Prostate gland (tissue), 2 donors: ENCODE data around the gene RNF220. TPM values are rescaled to one million over a fixed set of nuclear protein-coding genes. Genes with fewer than 3 reads are reported as not detected.

Source experiments
- DNase-seq: peaks from one replicate; pipeline ENCODE4 v3.0.0-alpha.2; 2019; ENCODE audit warnings: low spot score
- H3K27ac ChIP-seq, 2 donors: fragments of 200-600 bp; sonication (generic); 2 replicates each; pipeline ENCODE4 v1.5.1; 2017 to 2019
- H3K27me3 ChIP-seq: fragments of 200-600 bp; sonication (generic); replicated peaks from 2 replicates; pipeline ENCODE4 v1.5.1; 2019; ENCODE audit not compliant: insufficient read depth
- H3K36me3 ChIP-seq, 2 donors: fragments of 200-600 bp; sonication (generic); 1 replicate in 1 of 2; 2 replicates in 1 of 2; pipeline versions ENCODE4 v1.5.1 to v1.8.1; 2017 to 2019
- H3K4me1 ChIP-seq: fragments of 200-600 bp; sonication (generic); replicated peaks from 2 replicates; pipeline ENCODE4 v1.5.1; 2019
- H3K4me3 ChIP-seq, 2 donors: fragments of 200-600 bp; sonication (generic); 2 replicates each; pipeline ENCODE4 v1.5.1; 2017 to 2019
- H3K9me3 ChIP-seq: fragments of 200-600 bp; sonication (generic); 2 replicates; pipeline ENCODE4 v1.5.1; 2017
- CTCF ChIP-seq, 4 experiments: fragments of 200-600 bp in 2 of 4; fragments of 450-650 bp in 2 of 4; sonication (generic) in 2 of 4; IDR thresholded peaks; 1 replicate in 3 of 4; 2 replicates in 1 of 4; pipeline ENCODE4 v1.5.1; 2016 to 2019; ENCODE audit warnings: antibody characterized with exemption in 4 of 4, mild to moderate bottlenecking in 2 of 4, moderate library complexity in 2 of 4
- POLR2A ChIP-seq: fragments of 450-650 bp; IDR thresholded peaks from one replicate; pipeline ENCODE4 v1.6.1; 2016; ENCODE audit warnings: antibody characterized with exemption, mild to moderate bottlenecking
- POLR2AphosphoS5 ChIP-seq: sonication (generic); formaldehyde crosslinking; IDR thresholded peaks from one replicate; pipeline ENCODE4 v1.6.1; 2017; ENCODE audit warnings: antibody characterized with exemption
- WGBS: methylation state at CpG from one replicate; pipeline ENCODE4 v1.1.5; 2018; 5-methylcytosine and 5-hydroxymethylcytosine counted together
- intact Hi-C: fragments of 100-400 bp; cut with DNase I; formaldehyde crosslinking; loops from one replicate; pipeline ENCODE4 v1.14.2; 2022
- total RNA-seq, 2 donors: library from RNA; depleted of rRNA; stranded (reverse); fragments of >200 nt; gene quantifications; one replicate each; pipeline ENCODE4 v1.1.0, GENCODE V29; 2016

RNF220 gene
- total RNA-seq, 2 donors from 2014 or later = 116 to 147 TPM

- Histone ChIP-seq H3K4me1 (no peaks in the 10 kb centered on the region), H3K4me3 (no peak overlapping the region), H3K9me3 (no peaks in the 10 kb centered on the region), H3K27me3 (no peaks in the 10 kb centered on the region), H3K27ac (no peak overlapping the region), H3K36me3 (no peaks in the 10 kb centered on the region)
- intact Hi-C loops = no loop called here
- TF ChIP-seq POLR2AphosphoS5 (no peak), POLR2A (no peak), CTCF (IDR thresholded peaks at IDR 0.05) (no peak)
- no peak for DNase-seq
- WGBS = 73% methylated on average over 6 of the region's 6 CpGs
Measured at GRCh38 chr1:44565833-44566232, 160.8 kb downstream of the RNF220 start.

- no peak overlapping the region for H3K4me3 ChIP-seq
- no peaks in the 10 kb centered on the region for H3K36me3 ChIP-seq
- intact Hi-C loops = no loop called here
- 76% methylated on average over 7 of the region's 7 CpGs for WGBS
- no peaks in the 10 kb centered on the region for H3K4me1 ChIP-seq
- TF ChIP-seq POLR2AphosphoS5 = no peak
- no peak for TF ChIP-seq CTCF (IDR thresholded peaks at IDR 0.05)
- TF ChIP-seq POLR2A = no peak
- no peaks in the 10 kb centered on the region for H3K27me3 ChIP-seq
- H3K9me3 ChIP-seq = no peaks in the 10 kb centered on the region
- no peak for DNase-seq
- H3K27ac ChIP-seq = no peak overlapping the region
Measured at GRCh38 chr1:44566281-44567046, 161.4 kb downstream of the RNF220 start.

GRCh38 chr1:44568128-44568900, 163.3 kb downstream of the RNF220 start:
- intact Hi-C loops = no loop called here
- no peak for DNase-seq
- WGBS = 73% methylated on average over 10 of the region's 10 CpGs
- Histone ChIP-seq H3K4me3 (no peak overlapping the region), H3K27ac (no peak overlapping the region), H3K4me1 (no peaks in the 10 kb centered on the region), H3K36me3 (no peaks in the 10 kb centered on the region), H3K27me3 (no peaks in the 10 kb centered on the region), H3K9me3 (no peaks in the 10 kb centered on the region)
- TF ChIP-seq POLR2A (no peak), CTCF (IDR thresholded peaks at IDR 0.05) (no peak), POLR2AphosphoS5 (no peak)

- Histone ChIP-seq H3K36me3 (no peaks in the 10 kb centered on the region), H3K4me1 (no peaks in the 10 kb centered on the region), H3K27ac (no peak overlapping the region), H3K27me3 (no peaks in the 10 kb centered on the region), H3K4me3 (no peak overlapping the region), H3K9me3 (no peaks in the 10 kb centered on the region)
- 81% methylated on average over 4 of the region's 4 CpGs for WGBS
- TF ChIP-seq CTCF (IDR thresholded peaks at IDR 0.05) (no peak), POLR2AphosphoS5 (no peak), POLR2A (no peak)
- intact Hi-C loops = no loop called here
- DNase-seq = no peak
Measured at GRCh38 chr1:44569491-44569890, 164.4 kb downstream of the RNF220 start.
